Bronchial epithelial cell (primary cell): Measurements from ENCODE around the gene SYTL5. TPM values are rescaled to one million over a fixed set of nuclear protein-coding genes. Genes with fewer than 3 reads are reported as not detected.

ENCODE experiments used
- DNase-seq: peaks from one replicate; pipeline ENCODE4 v3.0.0-alpha.2; 2010; ENCODE audit warnings: low read depth
- FAIRE-seq: peaks from 2 replicates; lab custom pipeline; 2011; peaks lifted over from hg19 to GRCh38; lab: Jason Lieb, UNC
- H3K27me3 ChIP-seq: 2 replicates; pipeline ENCODE4 v1.5.1; 2011; ENCODE audit warnings: low read length; ENCODE audit not compliant: control insufficient read depth, insufficient read depth
- H3K36me3 ChIP-seq: 2 replicates; pipeline ENCODE4 v1.5.1; 2011; ENCODE audit warnings: low read length; ENCODE audit not compliant: control insufficient read depth, insufficient read depth
- H3K4me3 ChIP-seq: 2 replicates; pipeline ENCODE4 v1.5.1; 2011; ENCODE audit warnings: mild to moderate bottlenecking, low read depth, low read length, control low read depth
- CTCF ChIP-seq: IDR thresholded peaks from 2 replicates; pipeline ENCODE4 v1.5.1; 2011; ENCODE audit warnings: mild to moderate bottlenecking, moderate library complexity, low read length, control low read depth, inconsistent platforms; ENCODE audit not compliant: insufficient read depth, severe bottlenecking
- total RNA-seq: library from RNA; depleted of rRNA; stranded (reverse); fragments of >200 nt; gene quantifications from 2 replicates; pipeline ENCODE4 v1.2.1, GENCODE V29; 2014

SYTL5 gene
- total RNA-seq, 1 donor from 2014 or later = 1.3 TPM

GRCh38 chrX:38103857-38104812 is 97.8 kb downstream of the SYTL5 start:
- Histone ChIP-seq H3K36me3 (no peaks in the 10 kb centered on the region), H3K27me3 (no peaks in the 10 kb centered on the region), H3K4me3 (no peak overlapping the region)
- no peak for FAIRE-seq
- DNase-seq = no peak
- TF ChIP-seq CTCF = no peak

- Histone ChIP-seq H3K36me3 (no peaks in the 10 kb centered on the region), H3K27me3 (no peaks in the 10 kb centered on the region), H3K4me3 (no peak overlapping the region)
- DNase-seq = no peak
- no peak for FAIRE-seq
- TF ChIP-seq CTCF = no peak
Observed at GRCh38 chrX:38105216-38105725, 98.9 kb downstream of the SYTL5 start.

GRCh38 chrX:38106991-38107655 is 100.8 kb downstream of the SYTL5 start:
- H3K27me3 ChIP-seq = no peaks in the 10 kb centered on the region
- no peak for TF ChIP-seq CTCF
- no peak overlapping the region for H3K4me3 ChIP-seq
- no peaks in the 10 kb centered on the region for H3K36me3 ChIP-seq
- FAIRE-seq (no peak), DNase-seq (no peak)

- no peak for TF ChIP-seq CTCF
- FAIRE-seq (no peak), DNase-seq (no peak)
- Histone ChIP-seq H3K27me3 (no peaks in the 10 kb centered on the region), H3K4me3 (no peak overlapping the region), H3K36me3 (no peaks in the 10 kb centered on the region)
Observed at GRCh38 chrX:38108364-38108763, 102.0 kb downstream of the SYTL5 start.

- H3K27me3 ChIP-seq = no peaks in the 10 kb centered on the region
- H3K4me3 ChIP-seq = no peak overlapping the region
- DNase-seq (no peak), FAIRE-seq (no peak)
- TF ChIP-seq CTCF = no peak
- no peaks in the 10 kb centered on the region for H3K36me3 ChIP-seq
Observed at GRCh38 chrX:38109042-38109898, 102.9 kb downstream of the SYTL5 start.
